NCI-H187 treated with DMSO at 0.1 percent for 48 hours (cell line): ENCODE measurements around the gene FUT4.
"Not testable (repeated sequence)": the region's sequence is repeated elsewhere in the genome, so short reads cannot be mapped to it uniquely, and the experiment has no call there.

Experiments
- DNase-seq: peaks from one replicate; lab custom pipeline; 2025; lab: John Stamatoyannopoulos, UW

Gene FUT4

GRCh38 chr11:94568200-94568599, 24.5 kb downstream of the FUT4 start:
- no peak for DNase-seq

- no peak for DNase-seq
Observed at GRCh38 chr11:94568717-94569116, 25.0 kb downstream of the FUT4 start.

GRCh38 chr11:94572975-94573374, 29.3 kb downstream of the FUT4 start:
- not testable (repeated sequence) for DNase-seq

- DNase-seq: no peak
Observed at GRCh38 chr11:94574193-94574961, 30.7 kb downstream of the FUT4 start.

GRCh38 chr11:94576306-94576705, 32.6 kb downstream of the FUT4 start:
- no peak for DNase-seq

- no peak for DNase-seq
Observed at GRCh38 chr11:94577841-94578240, 34.1 kb downstream of the FUT4 start.

GRCh38 chr11:94581926-94582325, 38.2 kb downstream of the FUT4 start:
- DNase-seq: no peak

- no peak for DNase-seq
Observed at GRCh38 chr11:94583213-94583865, 39.6 kb downstream of the FUT4 start.

- DNase-seq: no peak
Observed at GRCh38 chr11:94583866-94584500, 40.3 kb downstream of the FUT4 start.

GRCh38 chr11:94584978-94585377, 41.3 kb downstream of the FUT4 start:
- DNase-seq: no peak

- no peak for DNase-seq
Observed at GRCh38 chr11:94585399-94585798, 41.7 kb downstream of the FUT4 start.

- no peak for DNase-seq
Observed at GRCh38 chr11:94586546-94586945, 42.8 kb downstream of the FUT4 start.

- no peak for DNase-seq
Observed at GRCh38 chr11:94586978-94587377, 43.3 kb downstream of the FUT4 start.

- no peak for DNase-seq
Observed at GRCh38 chr11:94588366-94588942, 44.7 kb downstream of the FUT4 start.

- DNase-seq: no peak
Observed at GRCh38 chr11:94590352-94591041, 46.8 kb downstream of the FUT4 start.

GRCh38 chr11:94593030-94593429, 49.3 kb downstream of the FUT4 start:
- no peak for DNase-seq

GRCh38 chr11:94595076-94595475, 51.4 kb downstream of the FUT4 start:
- no peak for DNase-seq

- DNase-seq: no peak
Observed at GRCh38 chr11:94597896-94598295, 54.2 kb downstream of the FUT4 start.
